ENCODE data around the gene IQCH. TPM values are rescaled to one million over a fixed set of nuclear protein-coding genes. Genes with fewer than 3 reads are reported as not detected.
A peak's percentile ranks its signal among the peaks of the same experiment; 100 is the strongest.

Gene IQCH
- total and polyA plus RNA-seq, 9 of the 15 experiments (the other 6 are each of a cell fraction or from before 2014, with no cell fraction given), result 1.8 to 3.9 (median 2.7) TPM

- Histone ChIP-seq H3K9me3 (replicated peaks; ENCODE audit: control insufficient read depth, insufficient read depth, low read depth, low read length) (no peaks in the 10 kb centered on the region), H2AFZ (ENCODE audit: low read depth, low read length) (no peak overlapping the region), H3K9ac (ENCODE audit: insufficient read depth in 1 of 2, low read depth in 2 of 2, low read length in 2 of 2) (no peak overlapping the region), H3K27me3 (ENCODE audit: control insufficient read depth in 2 of 2, insufficient read depth in 2 of 2, low read length in 2 of 2) (no peaks in the 10 kb centered on the region), H3K4me3 (no peak overlapping the region), H3K36me3 (ENCODE audit: control insufficient read depth, insufficient read depth, low read length) (no peaks in the 10 kb centered on the region), H3K79me2 (ENCODE audit: control insufficient read depth, insufficient read depth, low read length) (no peaks in the 10 kb centered on the region), H3K4me1 (replicated peaks in 1 of 2; ENCODE audit: control insufficient read depth in 2 of 2, insufficient read depth in 2 of 2, low read length in 2 of 2) (no peaks in the 10 kb centered on the region), H4K20me1 (replicated peaks; ENCODE audit: control insufficient read depth, insufficient read depth, low read length) (no peaks in the 10 kb centered on the region), H3K27ac (ENCODE audit: extremely low read depth, low read depth, low read length) (no peak overlapping the region), H3K4me2 (ENCODE audit: insufficient read depth, low read length) (no peak overlapping the region), H3K9me1 (ENCODE audit: control insufficient read depth, insufficient read depth, low read length) (no peaks in the 10 kb centered on the region)
- intact Hi-C loops (cut with micrococcal nuclease), result no loop called here
- CTCF ChIA-PET (ENCODE audit: low intra/inter-chr PET ratio), result no interaction called here
- FAIRE-seq (peak; percentile 37), DNase-seq (ENCODE audit: extremely low read depth in 1 of 4, low spot score in 3 of 4) (no peak), ATAC-seq (no peak)
- no TSS peak for BruUV-seq (replicated peaks)
- TF ChIP-seq GTF2A2 (tag; IDR thresholded peaks at IDR 0.05) (no peak), ZBTB12 (CRISPR knock-in tag; IDR thresholded peaks at IDR 0.05) (no peak), MECOM (CRISPR knock-in tag; IDR thresholded peaks at IDR 0.05) (no peak), KLF1 (tag; IDR thresholded peaks at IDR 0.05) (no peak)
- POLR2A ChIA-PET, result no interaction called here
- WGBS (ENCODE audit: insufficient coverage, low coverage, missing lambda C conversion rate), result 0% methylated on average over 4 of the region's 4 CpGs
- in situ Hi-C loops (cut with MboI), result no loop called here
These were observed 80.4 kb downstream of the IQCH start for GRCh38 chr15:67335026-67335425.

GRCh38 chr15:67335534-67336222 lies 81.1 kb downstream of the IQCH start:
- Histone ChIP-seq H4K20me1 (replicated peaks; ENCODE audit: control insufficient read depth, insufficient read depth, low read length) (no peaks in the 10 kb centered on the region), H2AFZ (ENCODE audit: low read depth, low read length) (no peak overlapping the region), H3K36me3 (ENCODE audit: control insufficient read depth, insufficient read depth, low read length) (no peaks in the 10 kb centered on the region), H3K79me2 (ENCODE audit: control insufficient read depth, insufficient read depth, low read length) (no peaks in the 10 kb centered on the region), H3K9me1 (ENCODE audit: control insufficient read depth, insufficient read depth, low read length) (no peaks in the 10 kb centered on the region), H3K27me3 (ENCODE audit: control insufficient read depth in 2 of 2, insufficient read depth in 2 of 2, low read length in 2 of 2) (no peaks in the 10 kb centered on the region), H3K4me1 (replicated peaks in 1 of 2; ENCODE audit: control insufficient read depth in 2 of 2, insufficient read depth in 2 of 2, low read length in 2 of 2) (no peaks in the 10 kb centered on the region), H3K9ac (ENCODE audit: insufficient read depth in 1 of 2, low read depth in 2 of 2, low read length in 2 of 2) (no peak overlapping the region), H3K27ac (ENCODE audit: extremely low read depth, low read depth, low read length) (no peak overlapping the region), H3K9me3 (replicated peaks; ENCODE audit: control insufficient read depth, insufficient read depth, low read depth, low read length) (no peaks in the 10 kb centered on the region), H3K4me2 (ENCODE audit: insufficient read depth, low read length) (no peak overlapping the region), H3K4me3 (no peak overlapping the region)
- in situ Hi-C loops (cut with MboI) (no loop called here), intact Hi-C loops (cut with micrococcal nuclease) (no loop called here)
- DNase-seq (ENCODE audit: extremely low read depth in 1 of 4, low spot score in 3 of 4) (no peak), ATAC-seq (no peak), FAIRE-seq (no peak)
- no TSS peak for BruUV-seq (replicated peaks)
- ChIA-PET CTCF (ENCODE audit: low intra/inter-chr PET ratio) (interaction anchor here (0.7 kb wide), 1 partner anchor 412 kb away, joined by 3 read pairs; no protein-coding TSS in a partner anchor), POLR2A (no interaction called here)
- TF ChIP-seq GTF2F1 (IDR thresholded peaks at IDR 0.05; ENCODE audit: low read depth, low read length) (no peak), DDX20 (tag; IDR thresholded peaks at IDR 0.05; ENCODE audit: low read depth) (no peak), CEBPB (tag; IDR thresholded peaks at IDR 0.05) (peak; percentile 78), CEBPG (CRISPR knock-in tag; IDR thresholded peaks at IDR 0.05) (no peak), CEBPG (tag; conservative IDR thresholded peaks at IDR 0.05 in 1 of 2, IDR thresholded peaks at IDR 0.05 in 1 of 2) (peak; percentile 28 to 82; a peak in 2 of 4 replicates)
- WGBS (ENCODE audit: insufficient coverage, low coverage, missing lambda C conversion rate), result 7% methylated on average over 2 of the region's 2 CpGs

All from K562 (cell line).